NCI-H187 treated with DMSO at 0.1 percent for 48 hours (cell line): ENCODE results near the gene FNDC1.

Source experiments
- DNase-seq: peaks from one replicate; lab custom pipeline; 2025; lab: John Stamatoyannopoulos, UW

Gene FNDC1

DNA sequence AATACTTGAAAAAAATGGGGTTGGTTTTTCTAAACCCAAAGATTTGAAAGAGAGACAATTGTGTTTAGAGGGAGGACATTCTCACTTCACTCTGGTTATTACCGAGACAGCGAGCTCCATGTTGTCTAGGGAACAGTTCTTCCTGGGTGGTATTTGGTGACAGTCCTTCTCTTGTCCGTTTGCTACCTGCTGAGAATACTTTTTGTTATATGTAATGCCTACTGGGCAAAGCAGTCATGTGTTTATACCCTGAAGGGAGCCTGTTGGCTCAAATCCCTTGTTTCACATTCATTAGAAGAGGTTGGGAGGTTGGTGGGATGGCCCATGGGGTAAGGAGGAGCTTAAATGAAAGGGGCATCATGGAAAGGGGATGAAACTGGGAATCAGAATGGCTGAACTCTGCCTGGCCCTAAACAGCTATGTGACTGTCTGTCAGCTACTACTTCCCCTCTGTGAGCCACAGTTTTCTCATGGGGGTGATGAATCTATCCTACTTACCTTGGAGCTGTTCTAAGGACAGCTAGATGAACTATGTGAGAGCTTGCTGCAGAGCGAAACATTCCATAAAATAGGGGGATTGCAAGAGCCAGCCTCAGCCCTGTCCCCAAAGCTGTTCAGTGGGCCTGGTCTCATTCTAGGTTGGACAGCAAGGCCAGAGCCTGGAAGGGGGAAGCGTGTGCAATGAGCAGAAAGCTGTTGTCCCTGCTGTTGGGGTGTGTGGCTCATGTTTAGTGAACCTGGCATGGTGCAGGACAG is 43.5 kb downstream of the FNDC1 start:
- DNase-seq, result no peak

DNA sequence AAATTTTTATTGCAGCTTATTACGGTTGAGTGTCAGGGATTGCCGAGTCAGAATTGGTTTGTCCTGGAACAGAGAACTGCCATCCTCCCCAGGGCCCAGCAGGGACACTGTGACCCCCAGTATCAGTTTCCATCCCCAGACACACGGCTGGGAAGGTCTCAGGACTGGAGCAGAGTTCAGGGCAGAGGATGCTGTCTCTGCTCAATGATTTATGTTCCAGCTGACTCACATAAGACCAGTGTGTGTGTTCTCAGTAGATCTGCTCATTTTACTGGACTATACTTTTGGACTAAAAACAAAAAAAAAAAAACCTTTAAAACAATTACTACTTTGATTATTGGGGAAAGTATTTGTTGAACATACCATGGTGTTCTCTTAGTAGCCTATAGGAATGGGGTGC is 44.2 kb downstream of the FNDC1 start:
- DNase-seq, result no peak

DNA sequence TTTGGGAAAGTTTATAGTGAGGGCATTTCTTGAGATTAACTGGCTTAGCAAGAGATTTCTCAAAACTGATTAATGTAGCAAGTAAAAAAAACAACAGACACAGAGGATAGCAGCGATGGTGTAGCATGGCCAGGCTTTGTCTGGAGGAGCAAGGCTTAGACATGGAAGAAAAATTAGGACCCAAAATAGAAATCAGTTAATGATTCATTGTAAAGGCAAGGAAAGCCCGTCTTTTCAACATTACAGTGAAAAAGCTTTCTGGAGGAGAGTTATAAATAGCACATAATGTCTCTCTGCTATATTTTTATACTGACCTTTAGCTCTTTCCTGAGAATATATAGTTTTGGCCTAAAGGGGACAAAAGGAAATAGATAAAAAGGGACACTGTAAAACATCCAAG is 45.1 kb downstream of the FNDC1 start:
- DNase-seq, result no peak

DNA sequence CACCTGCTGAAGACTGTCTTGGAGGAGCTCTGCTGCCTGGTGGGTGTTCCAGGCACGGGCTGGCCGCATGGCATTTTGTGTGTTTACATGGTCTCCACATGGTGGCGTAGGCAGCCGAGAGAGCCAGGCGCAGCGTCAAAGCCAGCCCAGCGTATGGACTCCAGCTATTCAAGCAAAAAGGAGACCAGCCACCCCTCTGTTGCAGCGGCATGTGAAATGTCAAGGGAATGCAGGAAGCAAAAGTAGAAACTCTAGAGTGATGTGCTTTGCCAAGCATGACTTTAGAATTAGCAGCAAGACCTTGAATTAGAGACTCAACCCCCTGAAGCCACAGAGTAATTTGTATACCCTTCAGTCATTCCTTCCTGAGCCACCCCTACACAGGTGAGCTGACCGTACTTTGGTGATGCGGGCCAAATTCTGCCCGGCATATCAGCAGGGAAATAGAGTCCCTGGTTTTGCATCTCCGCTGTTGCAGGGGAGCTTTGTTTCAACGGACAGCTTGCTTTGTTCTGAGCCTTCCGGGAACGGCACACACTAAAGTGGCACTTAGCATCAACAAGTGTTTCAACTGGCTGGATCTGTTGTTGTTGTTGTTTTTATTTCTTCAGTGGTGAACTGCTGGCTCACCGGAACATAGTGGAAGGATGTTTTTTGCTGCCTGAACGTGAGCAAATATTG is 48.5 kb downstream of the FNDC1 start:
- peak; percentile 9 for DNase-seq

DNA sequence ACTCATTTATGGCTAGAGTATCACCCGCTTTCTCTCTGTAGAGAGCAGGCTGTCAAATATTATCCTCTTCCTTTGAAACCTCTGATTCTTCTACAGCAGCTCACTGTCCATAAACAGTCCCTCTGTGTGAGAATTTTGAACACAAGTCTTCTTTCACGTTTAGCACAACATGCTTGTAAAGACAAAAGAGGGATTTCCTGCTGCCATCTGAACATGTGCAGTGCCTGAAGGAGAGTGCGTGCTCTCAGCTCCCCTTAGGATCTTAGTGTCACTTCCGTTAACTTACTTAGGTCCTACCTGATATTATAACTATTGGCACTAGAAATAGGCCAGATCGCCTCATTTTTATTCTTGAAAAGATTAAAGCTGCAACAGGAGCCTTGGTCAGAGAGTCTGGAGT is 50.9 kb downstream of the FNDC1 start:
- DNase-seq, result no peak

DNA sequence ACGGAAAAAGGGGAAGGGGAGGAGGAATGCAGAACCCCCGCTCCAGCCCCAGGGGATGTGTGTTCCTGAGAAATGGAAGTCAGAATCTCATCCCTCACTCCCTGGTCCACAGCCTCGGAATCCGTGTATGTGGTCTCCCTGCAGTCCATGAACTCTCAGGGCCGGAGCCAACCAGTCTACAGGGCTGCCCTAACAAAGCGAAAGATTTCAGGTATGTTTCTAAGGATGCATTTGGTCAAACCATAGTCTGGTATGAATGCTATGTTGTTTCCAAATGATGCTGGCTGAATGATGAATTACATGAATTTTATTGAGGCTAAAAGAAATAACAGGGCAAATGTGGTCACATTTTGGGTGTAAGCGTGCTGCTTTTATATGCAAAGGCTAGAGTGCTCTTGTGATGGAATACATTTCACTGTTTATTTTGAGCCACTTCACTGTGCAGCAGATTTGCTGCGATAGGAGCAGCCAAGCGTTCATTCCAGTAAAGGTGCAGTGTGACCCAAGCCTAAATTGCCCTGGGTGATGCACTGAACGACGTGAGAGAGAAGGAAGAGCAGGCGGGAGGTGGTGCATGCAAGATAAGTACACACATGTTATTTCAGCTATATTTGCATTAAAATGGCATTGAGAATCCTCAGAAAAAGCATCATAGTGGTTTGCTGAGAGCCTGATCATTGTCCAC is 52.4 kb downstream of the FNDC1 start:
- peak; percentile 79 for DNase-seq

DNA sequence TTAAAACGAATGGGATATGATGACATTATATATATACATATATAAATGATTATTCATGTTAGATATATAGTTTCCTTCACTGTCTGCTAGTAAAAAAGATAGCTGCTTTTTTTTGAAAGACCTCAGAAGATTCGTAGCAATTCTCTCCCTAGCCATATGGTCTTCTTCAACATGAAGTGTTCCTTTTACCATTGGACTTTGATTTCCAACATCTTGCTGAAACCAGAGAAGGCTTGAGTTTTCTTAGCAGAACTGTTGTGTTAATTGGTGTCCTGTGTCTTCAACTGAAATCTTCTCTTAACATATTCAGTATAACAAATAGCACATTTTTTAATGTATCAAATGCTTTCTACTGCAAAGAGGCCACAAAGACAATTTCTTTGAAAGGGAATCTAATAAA is 55.3 kb downstream of the FNDC1 start:
- no peak for DNase-seq

DNA sequence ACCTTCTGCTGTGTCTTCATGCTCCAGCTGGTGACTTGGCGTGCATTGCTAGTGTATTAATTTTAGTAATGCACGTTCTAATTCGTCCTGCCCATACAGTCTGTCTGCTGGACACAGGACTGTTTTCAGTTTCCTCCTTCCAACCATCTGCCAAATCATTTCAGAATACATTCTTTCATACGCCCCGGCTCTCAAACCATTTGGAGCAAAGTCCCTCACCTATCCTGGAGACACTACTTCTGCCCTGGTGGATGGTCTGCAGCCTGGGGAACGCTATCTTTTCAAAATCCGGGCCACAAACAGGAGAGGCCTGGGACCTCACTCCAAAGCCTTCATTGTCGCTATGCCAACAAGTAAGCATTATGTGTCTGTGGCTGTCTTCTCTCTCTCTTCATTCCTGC is 60.5 kb downstream of the FNDC1 start:
- DNase-seq, result no peak

DNA sequence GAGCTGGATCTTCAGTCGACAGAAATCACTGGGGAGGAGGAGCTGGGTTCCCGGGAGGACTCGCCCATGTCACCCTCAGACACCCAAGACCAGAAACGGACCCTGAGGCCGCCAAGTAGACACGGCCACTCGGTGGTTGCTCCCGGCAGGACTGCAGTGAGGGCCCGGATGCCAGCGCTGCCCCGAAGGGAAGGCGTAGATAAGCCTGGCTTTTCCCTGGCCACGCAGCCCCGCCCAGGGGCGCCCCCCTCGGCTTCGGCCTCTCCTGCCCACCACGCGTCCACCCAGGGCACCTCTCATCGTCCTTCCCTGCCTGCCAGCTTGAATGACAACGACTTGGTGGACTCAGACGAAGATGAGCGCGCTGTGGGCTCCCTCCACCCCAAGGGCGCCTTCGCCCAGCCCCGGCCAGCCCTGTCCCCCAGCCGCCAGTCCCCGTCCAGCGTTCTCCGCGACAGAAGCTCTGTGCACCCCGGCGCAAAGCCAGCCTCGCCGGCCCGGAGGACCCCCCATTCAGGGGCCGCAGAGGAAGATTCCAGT is 63.0 kb downstream of the FNDC1 start:
- DNase-seq, result no peak

DNA sequence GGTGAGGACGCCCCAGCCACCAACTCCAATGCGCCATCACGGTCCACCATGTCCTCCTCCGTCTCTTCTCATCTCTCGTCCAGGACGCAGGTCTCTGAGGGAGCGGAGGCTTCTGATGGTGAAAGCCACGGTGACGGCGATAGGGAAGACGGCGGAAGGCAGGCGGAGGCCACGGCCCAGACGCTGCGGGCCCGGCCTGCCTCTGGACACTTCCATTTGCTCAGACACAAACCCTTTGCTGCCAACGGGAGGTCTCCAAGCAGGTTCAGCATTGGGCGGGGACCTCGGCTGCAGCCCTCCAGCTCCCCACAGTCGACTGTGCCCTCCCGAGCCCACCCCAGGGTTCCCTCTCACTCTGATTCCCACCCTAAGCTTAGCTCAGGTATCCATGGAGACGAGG is 63.6 kb downstream of the FNDC1 start:
- no peak for DNase-seq

DNA sequence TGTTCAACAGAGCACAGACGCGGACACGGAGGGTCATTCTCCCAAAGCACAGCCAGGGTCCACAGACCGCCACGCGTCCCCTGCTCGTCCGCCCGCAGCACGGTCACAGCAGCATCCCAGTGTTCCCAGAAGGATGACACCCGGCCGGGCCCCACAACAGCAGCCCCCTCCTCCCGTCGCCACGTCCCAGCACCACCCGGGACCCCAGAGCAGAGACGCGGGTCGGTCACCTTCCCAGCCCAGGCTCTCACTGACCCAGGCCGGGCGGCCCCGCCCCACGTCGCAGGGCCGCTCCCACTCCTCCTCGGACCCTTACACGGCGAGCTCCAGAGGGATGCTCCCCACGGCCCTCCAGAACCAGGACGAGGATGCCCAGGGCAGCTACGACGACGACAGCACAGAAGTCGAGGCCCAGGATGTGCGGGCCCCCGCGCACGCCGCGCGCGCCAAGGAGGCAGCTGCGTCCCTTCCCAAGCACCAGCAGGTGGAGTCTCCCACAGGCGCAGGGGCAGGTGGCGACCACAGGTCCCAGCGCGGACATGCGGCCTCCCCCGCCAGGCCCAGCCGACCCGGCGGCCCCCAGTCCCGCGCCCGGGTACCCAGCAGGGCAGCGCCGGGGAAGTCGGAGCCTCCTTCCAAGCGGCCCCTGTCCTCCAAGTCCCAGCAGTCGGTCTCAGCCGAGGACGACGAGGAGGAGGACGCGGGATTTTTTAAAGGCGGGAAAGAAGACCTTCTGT is 64.3 kb downstream of the FNDC1 start:
- DNase-seq, result no peak

DNA sequence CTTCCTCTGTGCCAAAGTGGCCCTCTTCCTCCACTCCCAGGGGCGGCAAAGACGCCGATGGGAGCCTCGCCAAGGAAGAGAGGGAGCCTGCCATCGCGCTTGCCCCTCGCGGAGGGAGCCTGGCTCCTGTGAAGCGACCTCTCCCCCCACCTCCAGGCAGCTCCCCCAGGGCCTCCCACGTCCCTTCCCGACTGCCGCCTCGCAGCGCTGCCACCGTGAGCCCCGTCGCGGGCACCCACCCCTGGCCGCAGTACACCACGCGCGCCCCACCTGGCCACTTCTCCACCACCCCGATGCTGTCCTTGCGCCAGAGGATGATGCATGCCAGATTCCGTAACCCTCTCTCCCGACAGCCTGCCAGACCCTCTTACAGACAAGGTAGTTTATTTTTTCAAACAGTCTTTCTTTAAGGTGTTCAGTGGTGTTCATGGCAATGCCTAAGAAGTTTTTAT is 64.9 kb downstream of the FNDC1 start:
- DNase-seq, result no peak

DNA sequence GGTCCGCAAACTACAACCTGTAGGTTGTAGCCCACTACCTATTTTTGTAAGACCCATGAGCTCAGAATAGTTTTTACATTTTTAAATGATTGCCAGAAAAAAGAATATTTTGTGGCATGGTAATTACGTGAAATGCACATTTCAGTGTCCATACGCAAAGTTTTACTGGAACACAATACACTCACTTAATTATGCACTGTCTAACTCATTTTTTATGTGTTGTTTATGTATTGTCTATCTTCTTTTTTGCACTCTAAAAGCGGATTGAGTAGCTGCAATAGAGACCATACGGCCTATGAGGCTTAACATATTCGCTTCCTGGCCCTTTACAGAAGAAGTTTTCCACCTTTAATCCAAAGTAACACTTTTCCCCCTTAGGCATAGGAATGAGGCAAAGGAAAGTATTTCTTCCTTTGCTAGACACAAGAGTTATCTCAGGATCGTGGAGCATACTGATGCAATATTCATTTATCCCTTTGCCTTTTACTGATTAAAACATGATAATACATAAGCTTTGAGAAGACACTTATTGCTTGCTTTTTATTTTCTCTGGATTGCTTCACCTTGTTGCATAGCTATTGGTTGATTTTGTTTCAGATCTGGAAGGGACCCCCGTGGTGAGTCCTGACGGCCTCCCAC is 69.8 kb downstream of the FNDC1 start:
- no peak for DNase-seq

DNA sequence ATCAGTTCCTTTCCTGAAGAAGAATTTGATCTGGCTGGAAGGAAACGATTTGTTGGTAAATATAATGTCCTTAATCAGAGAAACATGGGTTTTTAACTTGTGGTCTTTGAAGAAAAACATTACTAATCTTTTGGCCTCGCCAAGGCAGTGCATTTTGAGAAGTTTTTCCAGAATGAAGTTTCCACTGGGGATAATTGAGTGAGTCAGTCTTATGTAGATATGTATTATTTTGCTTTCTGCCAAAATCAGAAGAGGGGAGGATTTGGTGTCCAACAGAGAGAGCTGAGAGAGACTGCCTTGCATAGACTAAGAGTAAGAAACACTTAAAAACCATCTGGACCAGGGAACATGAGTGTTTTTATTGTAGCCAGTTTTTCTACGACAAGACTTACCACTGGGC is 79.9 kb downstream of the FNDC1 start:
- no peak for DNase-seq

DNA sequence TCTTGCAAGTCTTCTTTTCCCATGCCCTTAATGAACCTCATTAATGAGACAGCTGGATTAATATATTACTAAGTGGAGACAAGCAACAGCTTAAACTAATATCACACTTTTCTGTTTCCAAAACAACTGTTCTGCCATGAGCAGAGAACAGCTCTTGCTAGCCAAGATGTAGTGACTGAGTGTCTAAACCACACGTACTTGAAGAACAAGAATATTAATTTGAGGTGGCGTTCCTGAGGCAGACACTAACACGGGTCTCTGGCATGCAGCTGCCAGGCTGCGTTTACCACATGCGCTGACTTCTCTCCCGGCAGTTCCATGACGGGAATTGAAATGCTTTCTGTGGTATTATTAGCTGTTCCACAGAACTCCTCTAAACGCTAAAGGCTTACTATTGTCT is 80.6 kb downstream of the FNDC1 start:
- DNase-seq, result no peak

DNA sequence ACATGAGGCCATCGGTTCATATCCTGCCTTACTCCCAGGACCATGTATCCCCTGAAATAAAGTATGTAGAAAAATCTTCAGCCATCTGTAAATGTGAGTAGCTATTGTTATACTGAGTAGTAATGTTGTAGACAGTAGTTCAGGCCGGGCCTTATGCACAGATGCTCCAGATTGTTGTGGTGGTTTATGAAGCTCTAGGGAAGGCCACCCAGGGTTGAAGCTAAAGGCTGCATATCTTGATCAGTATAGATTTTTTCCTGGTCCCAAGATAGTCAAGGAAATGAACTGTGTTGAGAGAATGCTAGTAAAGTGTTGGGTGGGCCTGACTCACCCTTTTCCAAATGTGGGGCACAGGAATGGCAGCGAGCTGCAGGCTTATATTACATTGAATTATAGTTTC is 81.4 kb downstream of the FNDC1 start:
- DNase-seq, result no peak

DNA sequence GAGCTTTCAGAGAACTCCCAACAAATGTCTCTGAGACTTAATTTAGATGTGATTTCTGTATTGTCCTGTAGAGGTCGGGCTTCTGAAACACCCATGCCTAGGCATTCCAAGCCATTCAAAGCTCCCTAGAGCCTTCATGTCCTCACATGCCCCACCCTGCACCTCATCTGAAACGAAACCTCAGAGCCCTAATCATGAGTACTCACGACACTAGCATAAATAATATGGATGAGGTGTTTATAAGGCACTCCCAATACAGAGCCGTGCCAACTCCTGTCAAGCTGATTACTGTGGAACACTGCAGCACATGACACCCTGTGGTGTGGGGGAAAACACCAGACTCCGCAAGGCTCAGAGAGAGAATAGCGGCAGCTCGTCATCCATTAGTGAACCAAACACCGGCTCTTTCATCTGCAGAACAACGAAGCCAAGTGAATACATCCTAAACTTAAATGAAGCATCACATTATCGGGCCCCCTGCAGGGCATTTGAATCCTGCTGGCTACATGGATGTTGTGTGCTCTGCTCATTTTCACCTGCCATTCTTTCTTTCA is 83.8 kb downstream of the FNDC1 start:
- peak; percentile 83 for DNase-seq

DNA sequence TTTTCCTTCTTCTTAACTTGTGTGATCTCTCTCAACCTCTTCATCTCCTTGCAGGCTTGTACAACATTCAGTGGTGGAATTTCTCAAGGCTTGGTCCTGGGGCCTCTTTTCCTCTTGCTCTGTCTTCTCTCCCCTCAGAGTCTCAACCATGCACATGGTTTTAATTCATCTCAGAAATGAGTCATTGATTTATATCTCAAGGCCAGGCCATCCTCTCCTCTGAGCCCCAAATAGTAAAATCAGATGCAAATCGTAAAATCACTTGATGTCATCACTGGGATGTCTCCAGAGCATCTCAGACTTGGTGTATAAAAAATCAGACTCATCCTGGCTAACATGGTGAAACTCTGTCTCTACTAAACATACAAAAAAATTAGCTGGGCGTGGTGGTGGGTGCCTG is 85.0 kb downstream of the FNDC1 start:
- DNase-seq, result no peak

DNA sequence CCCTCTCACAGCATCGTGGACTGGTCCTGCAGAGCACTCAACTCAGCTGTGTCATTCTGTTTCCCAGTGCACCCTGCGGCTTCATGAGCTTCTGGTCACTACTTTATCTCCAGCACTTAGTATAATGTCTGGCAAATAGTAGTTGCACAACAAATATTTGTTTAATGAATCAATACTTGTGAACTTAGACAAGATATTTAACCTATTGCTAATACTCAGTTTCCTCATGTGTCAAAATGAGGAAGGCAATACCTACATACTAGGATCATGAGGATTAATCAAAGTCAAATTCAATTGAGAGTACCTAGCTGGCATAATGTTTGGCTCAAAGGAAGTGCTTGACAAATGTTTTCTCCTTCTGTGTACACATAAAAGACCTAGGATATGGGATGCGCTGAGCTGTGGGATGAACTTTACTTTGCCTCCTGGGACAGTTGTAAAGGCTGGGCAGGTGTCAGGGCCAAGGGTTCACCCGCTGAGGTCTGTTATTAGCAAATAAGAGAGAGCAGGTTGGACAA is 86.3 kb downstream of the FNDC1 start:
- DNase-seq, result no peak

DNA sequence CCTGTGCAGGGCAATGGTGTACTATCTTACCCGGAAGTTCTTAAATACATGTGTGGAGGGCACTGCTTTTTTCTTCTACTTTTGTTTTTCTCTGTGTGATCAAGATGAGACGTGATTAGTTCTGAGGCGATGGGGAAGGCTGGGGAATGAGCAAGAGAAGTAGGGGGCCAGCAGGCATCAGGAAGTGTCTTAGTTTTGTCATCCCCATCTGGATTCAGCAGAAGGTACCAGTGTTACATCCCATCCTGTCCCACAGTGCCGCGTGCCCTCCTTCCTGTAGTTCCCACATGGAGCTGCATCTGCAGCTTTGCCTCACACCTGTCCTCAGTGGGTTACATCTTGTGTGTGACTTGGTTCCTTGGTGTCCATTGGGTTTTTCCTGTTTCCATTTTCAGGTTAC is 86.9 kb downstream of the FNDC1 start:
- DNase-seq, result no peak

DNA sequence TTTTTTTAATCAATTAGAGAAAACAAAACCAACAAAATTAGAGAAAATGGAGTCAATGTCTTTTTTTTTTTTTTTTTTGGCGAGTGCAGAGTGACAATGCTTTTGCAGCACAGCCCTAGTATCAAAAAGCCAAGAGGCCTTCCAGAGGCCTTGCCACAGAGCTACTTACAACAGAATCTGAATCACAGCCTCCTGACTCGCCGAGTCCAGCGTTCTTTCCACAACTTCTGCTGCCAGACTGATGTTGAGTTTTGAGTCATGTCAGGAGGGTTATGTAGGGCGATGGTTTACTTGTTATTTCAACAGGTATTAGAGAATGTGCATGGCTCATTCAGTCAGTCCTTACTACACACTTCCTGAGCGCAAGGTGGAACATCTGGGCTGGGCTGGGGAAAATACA is 88.6 kb downstream of the FNDC1 start:
- no peak for DNase-seq
